Right atrium auricular region (tissue), 2 donors: Measurements from ENCODE around the gene FAM221B. TPM values are rescaled to one million over a fixed set of nuclear protein-coding genes. Genes with fewer than 3 reads are reported as not detected.

Source experiments
- DNase-seq: peaks from one replicate; pipeline ENCODE4 v3.0.0-alpha.2; 2019; ENCODE audit warnings: low spot score
- H3K27ac ChIP-seq, 2 donors: fragments of 200-600 bp; sonication (generic); 1 replicate in 1 of 2; 2 replicates in 1 of 2; pipeline ENCODE4 v1.5.1; 2016 to 2019
- H3K27me3 ChIP-seq, 2 donors: fragments of 200-600 bp; sonication (generic); one replicate each; pipeline versions ENCODE4 v1.5.1 to v1.6.0; 2017 to 2019
- H3K36me3 ChIP-seq: fragments of 200-600 bp; sonication (generic); one replicate; pipeline ENCODE4 v1.5.1; 2016
- H3K4me1 ChIP-seq, 2 donors: fragments of 200-600 bp; sonication (generic); one replicate each; pipeline versions ENCODE4 v1.5.1 to v1.6.0; 2017 to 2019
- H3K4me3 ChIP-seq, 2 donors: fragments of 200-600 bp; sonication (generic); 1 replicate in 1 of 2; 2 replicates in 1 of 2; pipeline ENCODE4 v1.5.1; 2017 to 2019; ENCODE audit warnings: mild to moderate bottlenecking in 1 of 2, moderate library complexity in 1 of 2
- H3K9me3 ChIP-seq, 2 donors: fragments of 200-600 bp; sonication (generic); one replicate each; pipeline ENCODE4 v1.5.1; 2019
- total RNA-seq, 2 donors: library from RNA; depleted of rRNA; stranded (reverse); fragments of >200 nt; gene quantifications; one replicate each; pipeline ENCODE4 v1.1.0, GENCODE V29; 2016
- TF ChIP-seq, protein P1 (sequence below), 2 donors: fragments of 200-600 bp; sonication (generic); IDR thresholded peaks; one replicate each; pipeline ENCODE4 v1.5.1; 2019; ENCODE audit warnings: antibody characterized with exemption in 2 of 2

FAM221B gene
- total RNA-seq, 2 donors from 2014 or later, result not detected

DNA sequence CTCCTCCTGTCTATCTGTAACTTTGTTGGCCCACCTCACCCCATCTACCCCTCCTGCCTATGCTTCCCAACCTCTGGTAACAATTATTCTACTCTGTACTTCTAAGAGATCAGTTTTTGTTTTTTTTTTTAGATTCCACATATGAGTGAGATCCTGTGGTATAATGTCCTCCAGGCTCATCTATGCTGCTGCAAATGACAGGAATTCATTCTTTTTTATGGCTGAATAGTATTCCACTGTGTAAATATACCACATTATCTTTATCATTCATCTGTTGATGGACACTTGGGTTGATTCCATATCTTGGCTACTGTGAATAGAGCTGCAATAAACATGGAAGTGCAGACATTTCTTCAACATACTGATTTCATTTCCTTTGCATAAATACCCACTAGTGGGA is 45.1 kb downstream of the FAM221B start:
- H3K4me1 ChIP-seq, result no peaks in the 10 kb centered on the region
- H3K36me3 ChIP-seq, result no peaks in the 10 kb centered on the region
- H3K4me3 ChIP-seq, result no peak overlapping the region
- H3K27me3 ChIP-seq, result no peaks in the 10 kb centered on the region
- TF ChIP-seq, protein P1, sequence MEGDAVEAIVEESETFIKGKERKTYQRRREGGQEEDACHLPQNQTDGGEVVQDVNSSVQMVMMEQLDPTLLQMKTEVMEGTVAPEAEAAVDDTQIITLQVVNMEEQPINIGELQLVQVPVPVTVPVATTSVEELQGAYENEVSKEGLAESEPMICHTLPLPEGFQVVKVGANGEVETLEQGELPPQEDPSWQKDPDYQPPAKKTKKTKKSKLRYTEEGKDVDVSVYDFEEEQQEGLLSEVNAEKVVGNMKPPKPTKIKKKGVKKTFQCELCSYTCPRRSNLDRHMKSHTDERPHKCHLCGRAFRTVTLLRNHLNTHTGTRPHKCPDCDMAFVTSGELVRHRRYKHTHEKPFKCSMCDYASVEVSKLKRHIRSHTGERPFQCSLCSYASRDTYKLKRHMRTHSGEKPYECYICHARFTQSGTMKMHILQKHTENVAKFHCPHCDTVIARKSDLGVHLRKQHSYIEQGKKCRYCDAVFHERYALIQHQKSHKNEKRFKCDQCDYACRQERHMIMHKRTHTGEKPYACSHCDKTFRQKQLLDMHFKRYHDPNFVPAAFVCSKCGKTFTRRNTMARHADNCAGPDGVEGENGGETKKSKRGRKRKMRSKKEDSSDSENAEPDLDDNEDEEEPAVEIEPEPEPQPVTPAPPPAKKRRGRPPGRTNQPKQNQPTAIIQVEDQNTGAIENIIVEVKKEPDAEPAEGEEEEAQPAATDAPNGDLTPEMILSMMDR (IDR thresholded peaks at IDR 0.05), result no peak
- H3K27ac ChIP-seq, result no peak overlapping the region
- DNase-seq, result no peak
- no peaks in the 10 kb centered on the region for H3K9me3 ChIP-seq

DNA sequence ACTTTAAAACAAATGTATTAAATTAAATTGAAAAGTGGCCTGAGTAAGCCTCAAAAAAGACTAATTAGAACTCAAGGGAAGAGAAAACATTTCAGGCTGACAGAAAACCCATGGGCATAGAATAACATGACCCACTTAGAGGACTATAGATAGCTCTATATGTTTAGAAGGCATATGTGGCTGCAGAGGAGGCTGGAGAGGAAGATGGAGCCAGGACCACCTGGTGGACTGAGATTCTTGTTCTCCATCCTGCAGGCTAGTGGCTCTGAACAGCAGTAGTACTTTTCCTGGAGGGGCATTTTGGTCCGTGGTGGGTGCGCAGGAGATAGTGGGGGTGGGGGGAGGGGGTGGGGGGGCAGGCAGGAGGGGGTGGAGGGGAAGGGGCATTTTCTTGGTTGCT is 47.5 kb downstream of the FAM221B start:
- Histone ChIP-seq H3K4me3 (no peak overlapping the region), H3K9me3 (no peaks in the 10 kb centered on the region), H3K4me1 (no peaks in the 10 kb centered on the region), H3K27me3 (no peaks in the 10 kb centered on the region), H3K36me3 (no peaks in the 10 kb centered on the region), H3K27ac (no peak overlapping the region)
- DNase-seq, result no peak
- TF ChIP-seq, protein P1 (IDR thresholded peaks at IDR 0.05), result no peak

DNA sequence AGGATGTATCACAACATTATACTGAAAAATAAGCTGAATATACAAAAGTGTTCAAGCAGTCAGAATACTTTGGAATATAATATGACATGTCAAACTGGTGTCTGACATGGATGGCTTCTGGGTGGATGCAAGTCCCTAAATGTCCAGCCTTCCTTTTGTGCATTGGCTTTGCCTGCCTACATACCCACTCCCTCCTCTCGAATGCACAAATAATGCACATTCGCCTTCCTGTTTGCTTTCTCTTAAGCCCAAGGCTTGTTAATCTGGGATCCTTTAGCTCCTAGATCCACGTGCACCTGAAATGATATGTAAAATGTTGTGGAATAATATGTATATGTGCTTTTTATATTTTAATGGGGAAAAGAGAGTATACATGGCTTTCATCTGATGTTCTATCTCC is 50.0 kb downstream of the FAM221B start:
- H3K36me3 ChIP-seq, result no peaks in the 10 kb centered on the region
- no peaks in the 10 kb centered on the region for H3K9me3 ChIP-seq
- DNase-seq, result no peak
- no peak overlapping the region for H3K27ac ChIP-seq
- peaks cover 0 to 9% of the 10 kb centered on the region in 2 donors for H3K4me1 ChIP-seq
- no peak overlapping the region for H3K4me3 ChIP-seq
- no peaks in the 10 kb centered on the region for H3K27me3 ChIP-seq
- TF ChIP-seq, protein P1 (IDR thresholded peaks at IDR 0.05), result no peak

DNA sequence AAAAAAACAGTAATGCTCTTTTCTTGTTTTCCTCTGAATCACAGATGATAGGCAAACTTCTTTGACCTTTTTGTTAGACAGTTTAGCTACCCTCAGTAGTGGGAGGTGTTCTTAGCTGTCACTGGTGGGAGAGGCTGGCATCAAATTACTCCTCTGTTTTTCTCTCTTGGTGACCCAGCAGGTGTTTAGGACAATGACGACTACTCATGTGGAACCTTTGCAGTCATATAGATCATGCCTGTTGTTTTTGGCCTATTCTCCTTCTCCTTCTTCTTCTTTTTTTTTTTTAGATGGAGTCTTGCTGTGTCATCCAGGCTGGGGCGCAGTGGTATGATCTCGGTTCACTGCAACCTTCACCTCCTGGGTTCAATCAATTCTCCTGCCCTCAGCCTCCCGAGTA is 52.5 kb downstream of the FAM221B start:
- TF ChIP-seq, protein P1 (IDR thresholded peaks at IDR 0.05), result no peak
- Histone ChIP-seq H3K4me3 (no peak overlapping the region), H3K9me3 (no peaks in the 10 kb centered on the region), H3K27ac (no peak overlapping the region), H3K36me3 (no peaks in the 10 kb centered on the region), H3K4me1 (peaks cover 0 to 23% of the 10 kb centered on the region in 2 donors), H3K27me3 (no peaks in the 10 kb centered on the region)
- no peak for DNase-seq

DNA sequence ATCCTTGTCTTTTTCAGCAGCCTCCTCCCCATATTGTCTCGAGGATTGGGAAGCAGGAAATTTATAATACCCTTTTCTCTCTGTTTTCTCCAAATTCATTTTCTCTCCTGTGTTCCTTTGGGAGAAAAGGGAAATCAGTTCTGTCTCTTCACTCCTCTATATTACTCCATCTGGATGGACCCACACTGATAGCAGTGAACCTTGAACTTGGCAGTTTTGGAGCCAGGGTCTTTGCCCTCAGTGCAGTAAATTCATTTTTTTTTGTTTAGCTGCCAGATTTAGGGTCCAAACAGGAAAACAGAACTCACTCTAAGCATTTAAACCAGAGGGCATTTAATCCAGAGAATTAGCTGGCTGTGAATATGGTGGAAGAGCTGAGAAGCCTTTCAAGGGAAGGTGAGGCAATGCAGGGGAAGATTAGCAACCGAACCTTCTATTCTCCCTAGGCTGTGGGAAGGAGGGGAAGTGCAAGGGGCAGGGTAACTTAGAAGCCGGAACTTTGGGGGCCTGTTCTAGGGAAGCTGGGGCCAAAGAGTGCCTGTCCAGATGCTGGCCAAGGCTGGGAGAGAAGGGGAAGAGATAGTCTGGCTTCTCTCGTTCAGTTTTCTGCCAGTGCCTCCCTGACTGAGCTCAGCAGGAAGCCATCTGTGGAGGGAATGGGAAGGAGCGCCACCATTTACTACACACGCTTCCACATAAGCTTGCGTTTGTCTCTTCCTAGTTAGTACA is 53.5 kb downstream of the FAM221B start:
- TF ChIP-seq, protein P1 (IDR thresholded peaks at IDR 0.05), result no peak
- Histone ChIP-seq H3K4me3 (no peak overlapping the region), H3K27me3 (no peaks in the 10 kb centered on the region), H3K27ac (no peak overlapping the region), H3K9me3 (no peaks in the 10 kb centered on the region), H3K36me3 (no peaks in the 10 kb centered on the region), H3K4me1 (peaks cover 0 to 31% of the 10 kb centered on the region in 2 donors)
- DNase-seq, result no peak

DNA sequence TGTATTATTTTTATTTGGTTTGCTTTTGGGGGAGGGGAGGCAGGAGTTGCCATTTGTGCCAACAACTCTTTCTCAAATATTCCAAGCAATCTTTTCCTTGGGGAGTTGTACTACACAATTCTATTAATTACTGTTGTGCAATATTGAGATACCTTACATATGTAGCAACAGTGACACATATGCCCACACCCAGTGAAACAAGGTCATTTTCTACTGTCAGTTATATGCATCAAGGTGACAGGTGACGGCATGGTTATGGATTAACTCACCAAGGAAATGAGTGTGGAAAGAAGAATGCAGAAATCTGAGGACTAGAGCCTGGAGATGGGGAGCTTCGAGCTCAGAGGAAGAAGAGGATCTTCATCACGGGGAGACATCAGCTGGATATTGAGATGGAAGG is 56.6 kb downstream of the FAM221B start:
- Histone ChIP-seq H3K4me3 (no peak overlapping the region), H3K4me1 (peaks cover 0 to 31% of the 10 kb centered on the region in 2 donors), H3K9me3 (no peaks in the 10 kb centered on the region), H3K36me3 (no peaks in the 10 kb centered on the region), H3K27ac (peak overlapping the region; percentile 69 to 75), H3K27me3 (no peaks in the 10 kb centered on the region)
- no peak for DNase-seq
- TF ChIP-seq, protein P1 (IDR thresholded peaks at IDR 0.05), result no peak
